Stomach (tissue), 9 donors: ENCODE measurements around the gene DGLUCY. TPM values are rescaled to one million over a fixed set of nuclear protein-coding genes. Genes with fewer than 3 reads are reported as not detected.
"Not testable (repeated sequence)": the region's sequence is repeated elsewhere in the genome, so short reads cannot be mapped to it uniquely, and the experiment has no call there.

Experiments
- DNase-seq, 2 donors: peaks; one replicate each; pipeline versions ENCODE4 v3.0.0 to v3.0.0-alpha.2; 2013 to 2019
- H3K27ac ChIP-seq, 5 donors: fragments of 200-600 bp in 4 of 5; sonication (generic) in 4 of 5; one replicate each; pipeline ENCODE4 v1.5.1; 2013 to 2019; ENCODE audit warnings: mild to moderate bottlenecking in 1 of 5, moderate library complexity in 1 of 5
- H3K27me3 ChIP-seq, 3 donors: fragments of 200-600 bp; sonication (generic); one replicate each; pipeline ENCODE4 v1.5.1; 2017 to 2019; ENCODE audit warnings: mixed run types in 1 of 3
- H3K36me3 ChIP-seq, 4 donors: fragments of 200-600 bp; sonication (generic); 1 replicate in 3 of 4; 2 replicates in 1 of 4; pipeline ENCODE4 v1.5.1; 2016 to 2019
- H3K4me1 ChIP-seq, 4 donors: fragments of 200-600 bp; sonication (generic); one replicate each; pipeline ENCODE4 v1.5.1; 2016 to 2019
- H3K4me3 ChIP-seq, 4 donors: fragments of 200-600 bp; sonication (generic) in 3 of 4; one replicate each; pipeline ENCODE4 v1.5.1; 2016 to 2019; ENCODE audit warnings: mild to moderate bottlenecking in 1 of 4
- H3K9me3 ChIP-seq, 4 donors: fragments of 200-600 bp; sonication (generic); one replicate each; pipeline ENCODE4 v1.5.1; 2016 to 2019
- CTCF ChIP-seq, 7 experiments: fragments of 450-650 bp in 4 of 7; fragments of 200-600 bp in 3 of 7; sonication (generic) in 3 of 7; IDR thresholded peaks; one replicate each; pipeline ENCODE4 v1.5.1; 2016 to 2019; ENCODE audit warnings: antibody characterized with exemption in 7 of 7, control low read depth in 2 of 7, mild to moderate bottlenecking in 1 of 7
- EP300 ChIP-seq: sonication (generic); formaldehyde crosslinking; IDR thresholded peaks from one replicate; pipeline ENCODE4 v1.6.1; 2017; ENCODE audit warnings: antibody characterized with exemption
- POLR2A ChIP-seq, 4 donors: fragments of 450-650 bp; IDR thresholded peaks; one replicate each; pipeline ENCODE4 v1.6.1; 2016; ENCODE audit warnings: antibody characterized with exemption in 4 of 4, control low read depth in 2 of 4, mild to moderate bottlenecking in 1 of 4, moderate library complexity in 1 of 4
- POLR2AphosphoS5 ChIP-seq, 3 donors: sonication (generic); formaldehyde crosslinking; IDR thresholded peaks; one replicate each; pipeline ENCODE4 v1.6.1; 2016; ENCODE audit warnings: antibody characterized with exemption in 3 of 3
- WGBS, 5 donors: extraction: QIAGEN DNeasy Blood & Tissue Kit in 3 of 5; methylation state at CpG; one replicate each; pipeline versions ENCODE4 v1.1.5 to v1.1.7; 2013 to 2018; 5-methylcytosine and 5-hydroxymethylcytosine counted together
- intact Hi-C: fragments of 100-400 bp; cut with DNase I; formaldehyde crosslinking; loops from one replicate; pipeline ENCODE4 v1.15.1; 2023; ENCODE audit warnings: low total_unique reads
- polyA plus RNA-seq, 3 donors: library from polyadenylated mRNA; stranded (reverse); fragments of 200-250 nt; gene quantifications; one replicate each; pipeline ENCODE4 v1.2.3, GENCODE V29; 2013
- total RNA-seq, 5 donors: library from RNA; depleted of rRNA; stranded (reverse); fragments of >200 nt; gene quantifications; one replicate each; pipeline versions ENCODE4 v1.1.0 to v1.2.3, GENCODE V29; 2014 to 2016
- donor health status: healthy with polysubstance abuse.
- donor health status: Bipolar disorder and iron deficiency.
- donor health status: healthy.

The DGLUCY gene
- total and polyA plus RNA-seq, 8 donors: 24.1 to 122 (median 67.1) TPM

- no peaks in the 10 kb centered on the region for H3K9me3 ChIP-seq
- intact Hi-C loops: no loop called here
- no peaks in the 10 kb centered on the region for H3K36me3 ChIP-seq
- H3K4me3 ChIP-seq: no peak overlapping the region
- H3K4me1 ChIP-seq: peaks cover 10 to 32% (median 24%) of the 10 kb centered on the region in 4 donors
- H3K27ac ChIP-seq: peak overlapping the region in 1 of 5 donors; percentile 4
- no peak for TF ChIP-seq POLR2A (IDR thresholded peaks at IDR 0.05)
- peak in 1 of 3 donors; percentile 14 for TF ChIP-seq POLR2AphosphoS5 (IDR thresholded peaks at IDR 0.05)
- TF ChIP-seq CTCF (IDR thresholded peaks at IDR 0.05): no peak
- TF ChIP-seq EP300: no peak
- DNase-seq: peak in 1 of 2 donors; percentile 31
- 50 to 70% (median 62%) methylated on average over 1 of the region's 1 CpG for WGBS, 5 donors
- H3K27me3 ChIP-seq: no peaks in the 10 kb centered on the region
Observed at GRCh38 chr14:91090743-91091142, 23.1 kb upstream of the DGLUCY start.

GRCh38 chr14:91092073-91092472 is 21.8 kb upstream of the DGLUCY start:
- TF ChIP-seq EP300: no peak
- H3K9me3 ChIP-seq: no peaks in the 10 kb centered on the region
- WGBS, 5 donors: 87 to 97% (median 95%) methylated on average over 3 of the region's 3 CpGs
- no peak overlapping the region for H3K4me3 ChIP-seq
- H3K27ac ChIP-seq: no peak overlapping the region
- no peak for DNase-seq
- H3K4me1 ChIP-seq: peaks cover 10 to 20% (median 17%) of the 10 kb centered on the region in 4 donors
- no peaks in the 10 kb centered on the region for H3K27me3 ChIP-seq
- intact Hi-C loops: no loop called here
- H3K36me3 ChIP-seq: no peaks in the 10 kb centered on the region

GRCh38 chr14:91093743-91094472 is 20.0 kb upstream of the DGLUCY start:
- DNase-seq, H3K9me3 ChIP-seq, H3K27ac ChIP-seq, H3K4me1 ChIP-seq, intact Hi-C loops, H3K27me3 ChIP-seq, H3K4me3 ChIP-seq, H3K36me3 ChIP-seq: not testable (repeated sequence)
- 93 to 97% (median 96%) methylated on average over 14 of the region's 14 CpGs for WGBS, 5 donors

GRCh38 chr14:91094772-91095171 is 19.1 kb upstream of the DGLUCY start:
- intact Hi-C loops: no loop called here
- Histone ChIP-seq H3K27ac (no peak overlapping the region), H3K4me1 (peaks cover 0 to 9% (median 4%) of the 10 kb centered on the region in 4 donors), H3K27me3 (no peaks in the 10 kb centered on the region), H3K4me3 (no peak overlapping the region), H3K36me3 (no peaks in the 10 kb centered on the region), H3K9me3 (no peaks in the 10 kb centered on the region)
- WGBS, 5 donors: 81 to 96% (median 93%) methylated on average over 4 of the region's 4 CpGs
- TF ChIP-seq EP300 (no peak), CTCF (IDR thresholded peaks at IDR 0.05) (no peak), POLR2A (IDR thresholded peaks at IDR 0.05) (no peak), POLR2AphosphoS5 (IDR thresholded peaks at IDR 0.05) (no peak)
- no peak for DNase-seq

GRCh38 chr14:91095178-91095577 is 18.7 kb upstream of the DGLUCY start:
- 79 to 93% (median 88%) methylated on average over 8 of the region's 8 CpGs for WGBS, 5 donors
- Histone ChIP-seq H3K36me3 (no peaks in the 10 kb centered on the region), H3K4me3 (no peak overlapping the region), H3K4me1 (peaks cover 0 to 9% (median 4%) of the 10 kb centered on the region in 4 donors), H3K27me3 (no peaks in the 10 kb centered on the region), H3K9me3 (no peaks in the 10 kb centered on the region), H3K27ac (no peak overlapping the region)
- no peak for DNase-seq
- TF ChIP-seq POLR2A (IDR thresholded peaks at IDR 0.05) (no peak), EP300 (no peak), CTCF (IDR thresholded peaks at IDR 0.05) (no peak)
- intact Hi-C loops: no loop called here

GRCh38 chr14:91097657-91098056 is 16.2 kb upstream of the DGLUCY start:
- H3K27ac ChIP-seq, H3K36me3 ChIP-seq: not testable (repeated sequence)

More at GRCh38 chr14:91097657-91098056, 16.2 kb upstream of the DGLUCY start:
- H3K9me3 ChIP-seq, H3K4me1 ChIP-seq, DNase-seq, H3K4me3 ChIP-seq, intact Hi-C loops, H3K27me3 ChIP-seq: not testable (repeated sequence)
- 77 to 95% (median 93%) methylated on average over 5 of the region's 5 CpGs for WGBS, 5 donors
